Hippocampal formation (tissue), 2 donors: ENCODE data around the gene VASP.

ENCODE experiments used
- DNase-seq, 2 donors: peaks; one replicate each; lab custom pipeline; 2025; lab: John Stamatoyannopoulos, UW

Gene VASP

GRCh38 chr19:45554481-45554880 is 47.2 kb downstream of the VASP start:
- no peak for DNase-seq

- no peak for DNase-seq
Observed at GRCh38 chr19:45556835-45557234, 49.6 kb downstream of the VASP start.

GRCh38 chr19:45558399-45558878 is 51.2 kb downstream of the VASP start:
- peak; percentile 9 to 36 for DNase-seq

- DNase-seq, result no peak
Observed at GRCh38 chr19:45560038-45560437, 52.8 kb downstream of the VASP start.

GRCh38 chr19:45560686-45561085 is 53.4 kb downstream of the VASP start:
- no peak for DNase-seq

GRCh38 chr19:45564131-45564780 is 57.0 kb downstream of the VASP start:
- no peak for DNase-seq

GRCh38 chr19:45567609-45568008 is 60.3 kb downstream of the VASP start:
- DNase-seq, result no peak

GRCh38 chr19:45568732-45569131 is 61.5 kb downstream of the VASP start:
- no peak for DNase-seq

- no peak for DNase-seq
Observed at GRCh38 chr19:45569619-45570421, 62.5 kb downstream of the VASP start.

- no peak for DNase-seq
Observed at GRCh38 chr19:45571457-45572220, 64.4 kb downstream of the VASP start.

- DNase-seq, result no peak
Observed at GRCh38 chr19:45574526-45574925, 67.2 kb downstream of the VASP start.

GRCh38 chr19:45575216-45575615 is 67.9 kb downstream of the VASP start:
- DNase-seq, result no peak
